GM19328 (cell line): ENCODE data around the gene SENP8.
"Not testable (repeated sequence)": the region's sequence is repeated elsewhere in the genome, so short reads cannot be mapped to it uniquely, and the experiment has no call there.

ENCODE experiments used
- ATAC-seq: cut with Tn5 transposase; IDR thresholded peaks from one replicate; pipeline ENCODE4 v1.9.1; 2021; ENCODE audit warnings: mild to moderate bottlenecking, moderate library complexity; ENCODE audit not compliant: unreplicated experiment

Gene SENP8

GRCh38 chr15:72154316-72154715 lies 36.1 kb downstream of the SENP8 start:
- no peak for ATAC-seq

DNA sequence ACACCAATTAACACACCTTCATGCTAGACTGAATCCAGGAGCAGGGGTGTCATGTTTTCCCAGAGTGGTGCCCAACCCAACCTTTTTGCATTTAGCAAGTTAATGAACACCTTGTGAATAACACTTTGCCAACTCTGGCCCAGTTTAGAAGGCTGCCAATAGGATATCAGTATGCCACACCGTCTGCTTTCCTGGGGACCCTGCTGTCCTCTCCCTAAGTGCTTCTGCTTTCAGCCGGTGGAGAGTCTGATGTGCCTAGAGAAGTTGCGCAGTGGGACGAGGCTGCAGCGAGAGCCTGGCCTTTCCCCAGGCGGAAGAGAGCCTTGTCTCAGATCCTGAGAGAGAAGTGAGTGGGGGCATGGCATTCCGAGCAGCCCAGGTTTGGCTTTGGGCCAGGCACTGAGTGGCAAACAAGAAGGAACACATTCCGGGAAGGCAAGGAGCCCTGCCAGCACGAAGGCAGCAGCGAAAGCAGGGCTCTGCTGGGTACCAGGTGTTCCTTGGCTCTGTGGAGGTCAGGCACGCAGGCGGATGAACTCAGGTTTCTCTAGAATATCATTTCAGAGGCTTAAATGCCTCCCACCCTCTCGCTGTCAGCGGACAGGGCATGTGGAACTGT lies 36.9 kb downstream of the SENP8 start:
- no peak for ATAC-seq

DNA sequence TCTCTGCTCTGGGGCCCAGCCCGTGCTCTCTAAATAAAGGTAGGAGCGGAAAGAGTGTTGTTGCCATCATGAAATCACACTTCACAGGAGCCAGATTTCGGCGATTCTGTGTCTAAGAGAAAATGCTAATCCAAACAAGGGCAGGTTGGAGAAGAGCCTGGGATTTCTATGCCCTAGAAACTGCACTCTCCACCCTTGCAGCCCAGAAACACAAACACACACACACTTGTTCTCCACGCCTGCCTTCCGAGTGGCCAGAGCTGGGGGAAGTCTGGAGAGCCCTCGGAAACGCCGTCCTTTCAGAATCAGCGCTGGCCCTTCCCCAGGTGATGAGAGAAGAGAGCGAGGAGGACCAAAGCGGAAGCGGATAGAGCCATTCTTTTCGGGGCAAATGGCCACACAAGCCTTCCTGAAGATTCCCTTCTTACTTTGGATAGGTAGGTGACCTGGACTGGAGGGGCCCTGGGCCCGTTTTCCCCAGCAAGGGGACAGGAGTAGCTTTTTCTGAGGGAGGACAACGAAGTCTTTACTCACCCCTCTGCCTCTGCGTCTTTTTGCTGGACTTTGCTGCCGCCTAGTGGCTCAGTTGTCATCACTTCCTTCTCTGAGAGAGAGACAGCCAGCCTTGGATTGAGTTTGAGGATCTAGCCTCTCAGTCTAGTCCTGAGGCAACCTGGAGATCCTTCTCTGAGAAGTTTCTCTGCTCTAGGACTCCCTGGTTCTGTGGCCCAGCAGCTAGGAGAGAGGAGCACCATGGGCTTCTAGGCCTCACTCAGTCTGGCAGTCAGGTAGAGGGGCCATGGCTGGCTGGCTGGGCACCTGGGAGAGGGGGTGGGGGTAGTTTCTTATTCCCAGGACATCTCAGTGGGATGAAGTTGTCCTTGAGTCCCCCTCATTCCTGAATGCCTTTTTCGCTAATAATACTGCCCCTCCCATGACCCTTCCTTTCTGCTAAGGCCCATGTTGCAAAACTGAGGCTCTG lies 37.7 kb downstream of the SENP8 start:
- ATAC-seq, result no peak

DNA sequence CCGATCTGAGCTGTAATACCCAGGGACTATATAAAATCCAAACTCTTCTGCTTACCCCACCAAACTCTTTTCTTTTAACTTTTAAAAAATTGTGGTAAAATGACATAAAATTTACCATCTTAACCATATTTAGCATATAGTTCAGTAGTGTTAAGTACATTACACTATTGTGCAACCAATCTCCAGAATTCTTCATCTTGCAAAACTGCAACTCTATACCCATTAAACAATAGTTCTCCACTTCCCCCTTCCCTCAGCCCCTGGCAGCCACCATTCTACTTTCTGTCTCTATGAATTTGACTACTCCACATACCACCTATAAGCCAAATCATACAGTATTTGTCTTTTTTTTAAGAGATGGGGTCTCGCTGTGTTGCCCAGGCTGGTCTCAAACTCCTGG lies 38.7 kb downstream of the SENP8 start:
- no peak for ATAC-seq

- ATAC-seq, result no peak
These were observed 42.6 kb downstream of the SENP8 start for GRCh38 chr15:72160696-72161245.

- ATAC-seq, result no peak
These were observed 43.3 kb downstream of the SENP8 start for GRCh38 chr15:72161361-72162132.

DNA sequence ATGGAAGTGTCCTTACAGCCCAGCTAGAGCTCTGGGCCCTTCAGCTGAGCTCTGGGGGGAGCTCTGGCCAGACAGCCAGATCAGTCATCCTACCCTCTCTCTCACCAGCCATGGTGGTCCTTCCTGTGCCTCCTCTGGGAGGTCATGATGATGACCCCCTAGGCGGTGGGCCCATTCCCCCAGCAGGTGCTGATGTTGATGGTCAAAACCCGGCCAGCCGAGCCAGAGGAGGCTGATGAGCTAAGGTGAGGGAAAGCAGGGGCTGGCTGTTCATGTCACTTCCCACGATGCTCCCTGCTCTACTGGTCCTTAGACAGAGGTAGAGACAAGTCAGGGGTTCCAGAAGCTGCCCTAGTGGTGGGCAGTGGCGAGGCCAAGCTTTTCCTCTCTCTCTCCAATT lies 44.4 kb downstream of the SENP8 start:
- ATAC-seq, result no peak

GRCh38 chr15:72163719-72164118 lies 45.5 kb downstream of the SENP8 start:
- ATAC-seq, result no peak

DNA sequence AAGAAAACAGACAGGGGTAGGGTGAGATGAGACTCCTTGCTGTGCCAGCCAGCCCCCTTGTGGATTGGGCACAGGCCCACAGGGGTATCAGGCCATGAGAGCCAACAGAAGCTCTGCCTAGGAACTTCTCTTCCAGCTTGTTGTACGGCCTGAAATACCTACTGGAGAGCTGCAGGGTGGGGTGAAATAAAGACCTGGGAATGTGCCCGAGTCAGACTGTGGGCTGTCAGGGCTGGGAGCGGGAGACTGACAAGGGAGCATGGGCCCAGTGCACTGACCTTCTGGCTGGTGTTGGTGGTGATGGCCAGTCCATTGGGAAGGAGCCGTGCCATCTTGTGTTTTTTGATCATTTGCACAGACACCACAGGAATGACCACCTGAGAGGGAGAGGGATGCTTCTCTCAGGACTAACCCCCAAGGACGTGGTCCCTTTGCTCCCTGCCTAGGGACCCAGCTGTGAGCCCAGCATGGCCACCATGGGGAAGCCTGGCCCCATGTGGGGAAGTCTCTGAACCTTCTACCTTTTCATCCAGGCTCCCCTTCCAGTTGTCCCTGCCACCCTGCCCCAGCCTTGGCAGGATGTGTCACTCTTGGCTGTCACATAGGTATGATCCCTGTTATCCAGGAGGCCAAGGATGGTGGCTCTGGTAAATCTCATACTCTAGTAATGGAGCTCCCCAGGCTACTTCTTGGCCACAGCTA lies 48.7 kb downstream of the SENP8 start:
- ATAC-seq, result no peak

GRCh38 chr15:72167445-72167844 lies 49.2 kb downstream of the SENP8 start:
- no peak for ATAC-seq

DNA sequence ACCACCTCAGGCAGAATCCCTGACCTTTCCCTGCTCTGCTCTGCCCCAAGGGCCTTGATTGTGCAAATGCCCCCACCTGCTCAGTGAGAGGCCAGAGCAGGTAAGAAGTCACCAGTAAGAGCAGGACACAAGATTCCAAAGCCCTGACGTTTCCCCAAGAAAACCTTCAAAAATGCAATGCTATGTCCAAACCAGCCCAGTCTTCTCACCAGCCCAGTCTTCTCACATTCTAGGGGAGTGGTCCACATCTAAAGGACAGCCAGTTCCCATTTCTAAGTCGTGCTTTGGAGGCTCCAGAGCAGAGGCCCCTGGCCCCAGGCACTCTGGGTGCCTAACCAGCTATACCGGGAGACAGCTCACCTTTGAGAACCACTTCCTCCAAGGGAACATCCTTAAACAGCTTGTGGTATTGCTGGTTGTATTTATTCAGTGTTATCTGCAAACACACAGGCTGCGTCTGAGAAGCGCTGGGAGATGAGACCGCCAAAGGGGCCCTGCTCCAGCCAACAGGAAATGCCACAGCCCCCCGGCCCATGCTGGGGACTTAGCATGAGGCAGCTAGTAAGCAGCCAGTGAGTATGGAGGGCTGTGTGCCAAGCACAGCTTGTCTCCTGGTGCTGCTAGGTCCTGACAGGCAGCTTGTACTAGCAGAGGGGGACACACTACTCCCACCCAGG lies 50.1 kb downstream of the SENP8 start:
- no peak for ATAC-seq

GRCh38 chr15:72168808-72169190 lies 50.6 kb downstream of the SENP8 start:
- ATAC-seq, result no peak

GRCh38 chr15:72169236-72169920 lies 51.2 kb downstream of the SENP8 start:
- ATAC-seq, result no peak

DNA sequence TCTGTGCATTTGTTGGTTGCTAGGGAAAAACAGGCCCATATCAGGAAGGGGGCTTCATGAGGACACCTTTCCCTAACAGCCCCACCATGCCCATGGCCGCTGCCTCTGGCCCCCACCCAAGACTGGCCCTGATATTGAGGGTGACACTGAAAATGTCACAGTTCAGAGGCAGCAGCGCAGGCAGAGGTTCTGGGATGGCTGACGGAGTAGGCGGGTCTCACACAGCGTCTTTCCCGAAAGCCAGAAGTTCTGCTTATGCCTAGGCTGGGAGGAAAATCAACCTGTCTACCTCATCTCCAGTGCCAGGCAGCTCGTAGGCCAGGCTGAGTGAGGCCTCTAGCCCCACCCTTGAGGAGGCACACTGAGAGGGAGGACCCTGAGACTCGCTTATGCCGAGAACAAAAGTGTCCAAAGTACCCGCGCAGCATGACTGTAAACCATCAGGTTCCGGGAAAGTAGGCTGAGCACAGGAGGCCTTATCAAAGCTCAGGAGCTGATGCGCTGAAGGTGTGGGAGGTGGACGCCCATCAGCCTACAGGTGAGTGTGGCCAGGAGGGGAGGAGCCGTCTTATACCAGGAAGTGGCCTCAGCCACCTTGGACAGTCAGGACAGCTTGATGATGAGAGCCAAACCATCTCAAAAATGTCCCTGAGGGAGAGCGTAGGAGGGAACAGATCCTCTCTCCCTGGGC lies 51.9 kb downstream of the SENP8 start:
- ATAC-seq, result no peak

- no peak for ATAC-seq
These were observed 52.5 kb downstream of the SENP8 start for GRCh38 chr15:72170691-72171090.

- ATAC-seq, result not testable (repeated sequence)
These were observed 53.8 kb downstream of the SENP8 start for GRCh38 chr15:72171978-72172377.

DNA sequence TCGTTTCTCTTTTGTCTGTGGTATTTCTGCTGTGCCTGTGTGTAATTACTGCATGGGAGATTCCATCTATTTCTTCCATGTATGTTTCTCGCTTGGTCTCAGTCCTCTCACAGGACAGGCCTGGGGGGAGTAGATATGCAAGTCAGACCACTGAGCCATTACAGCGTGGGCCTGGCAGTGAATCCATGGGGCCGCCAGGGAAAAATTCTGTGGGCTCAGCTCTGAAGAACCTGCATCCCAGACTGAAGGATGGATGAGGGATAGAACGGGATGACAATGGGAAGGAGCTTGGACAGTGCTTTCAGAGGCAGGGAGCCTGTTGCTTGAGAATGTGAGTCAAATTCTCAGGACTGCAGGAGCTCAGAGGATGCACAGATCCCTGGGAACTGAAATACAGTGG lies 54.6 kb downstream of the SENP8 start:
- no peak for ATAC-seq

- no peak for ATAC-seq
These were observed 55.2 kb downstream of the SENP8 start for GRCh38 chr15:72173401-72173800.
